Measurements from ENCODE around the gene VKORC1.

Gene VKORC1

DNA sequence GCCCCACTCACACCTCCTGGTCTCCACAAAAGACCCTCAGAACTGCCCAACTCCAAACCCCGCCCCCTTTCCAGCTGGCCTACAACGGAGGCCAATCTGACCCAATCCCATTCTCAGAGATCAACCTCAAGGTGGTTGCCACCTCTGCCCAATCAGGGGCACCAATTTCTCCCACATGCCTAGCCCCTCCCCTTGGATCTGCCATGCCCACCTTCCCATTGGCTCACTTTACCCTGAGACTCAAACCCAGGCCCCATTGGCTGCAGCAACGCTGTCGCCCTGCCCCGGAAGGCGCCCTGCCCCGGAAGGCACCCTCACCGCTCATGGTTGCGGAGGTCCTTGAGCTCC, 31.1 kb downstream of the VKORC1 start:
- DNase-seq (ENCODE audit: low read depth) = no peak

DNA sequence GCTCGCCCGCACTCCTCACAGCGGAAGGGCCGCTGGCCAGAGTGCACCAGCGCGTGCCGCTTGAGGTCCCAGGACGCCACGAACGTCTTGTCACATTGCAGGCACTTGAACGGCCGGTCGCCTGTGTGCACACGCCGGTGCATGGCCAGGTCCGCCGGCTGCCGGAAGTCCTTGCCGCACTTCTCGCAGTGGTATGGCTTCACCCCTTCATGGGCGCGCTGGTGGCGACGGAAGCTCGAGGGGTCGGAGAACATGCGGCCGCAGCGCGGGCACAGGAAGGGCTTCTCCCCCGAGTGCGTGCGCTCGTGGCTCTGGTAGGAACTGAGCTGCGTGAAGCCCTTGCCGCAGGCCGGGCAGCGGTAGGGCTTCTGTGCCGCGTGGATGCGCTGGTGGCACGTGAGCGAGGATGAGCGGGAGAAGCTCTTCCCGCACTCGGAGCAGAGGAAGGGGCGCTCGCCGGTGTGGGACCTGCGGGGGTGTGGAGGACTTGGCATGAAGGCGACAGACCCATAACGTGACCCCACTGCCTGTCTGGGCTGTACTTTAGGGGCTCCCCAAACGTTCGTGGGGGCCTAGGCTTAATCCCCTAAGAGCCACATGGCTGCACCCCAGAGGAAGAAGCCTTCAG, 32.7 kb downstream of the VKORC1 start:
- DNase-seq (ENCODE audit: low read depth) = no peak

DNA sequence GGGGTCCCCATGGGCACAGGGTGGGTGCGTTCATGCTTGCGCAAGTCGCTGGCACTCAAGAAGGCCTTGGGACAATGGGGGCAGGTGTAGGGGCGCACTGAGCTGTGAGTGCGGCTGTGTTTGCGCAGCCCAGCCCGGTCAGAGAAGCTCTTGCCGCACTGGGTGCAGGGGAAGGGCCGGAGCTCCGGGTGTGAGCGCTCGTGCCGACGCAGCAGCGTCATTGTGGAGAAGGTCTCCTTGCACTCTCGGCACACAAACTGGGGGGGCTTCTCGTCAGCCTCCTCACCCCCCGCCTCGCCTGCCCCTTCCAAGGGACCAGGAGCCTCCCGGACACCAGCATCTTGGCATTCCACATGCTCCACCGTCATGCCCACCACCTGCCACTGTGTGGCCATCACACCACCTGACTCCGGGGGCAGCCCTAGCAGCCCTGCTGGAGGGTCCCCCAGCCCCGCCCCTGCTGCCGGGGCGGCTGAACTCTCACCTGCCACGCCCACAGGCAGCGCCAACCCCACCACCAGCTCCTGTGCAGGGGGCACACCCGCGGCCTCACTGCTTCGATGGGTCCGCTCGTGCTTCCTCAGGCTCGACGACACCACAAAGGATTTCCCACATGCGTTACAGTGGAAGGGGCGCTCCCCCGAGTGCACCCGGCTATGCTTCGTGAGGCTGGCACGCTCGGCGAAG, 33.3 kb downstream of the VKORC1 start:
- DNase-seq (ENCODE audit: low read depth) = no peak

DNA sequence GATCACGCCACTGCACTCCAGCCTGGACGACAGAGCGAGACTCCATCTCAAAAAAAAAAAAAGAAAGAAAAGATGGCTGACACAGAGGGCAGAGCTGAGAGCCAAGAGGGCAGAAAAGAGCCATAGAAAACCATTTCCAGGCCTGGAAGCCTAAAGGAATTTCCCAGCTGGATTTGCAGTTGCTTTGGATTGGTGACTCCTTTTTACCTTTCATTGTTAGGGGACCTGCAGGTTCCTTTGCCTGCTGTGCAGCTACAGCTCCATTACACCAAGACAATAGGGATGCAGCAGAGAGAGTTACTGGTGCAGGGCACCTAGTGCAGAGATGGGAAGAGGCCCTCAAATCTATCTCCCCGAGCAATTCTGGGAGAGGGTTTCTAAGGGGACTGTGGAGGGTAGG, 39.0 kb downstream of the VKORC1 start:
- DNase-seq (ENCODE audit: low read depth) = no peak

DNA sequence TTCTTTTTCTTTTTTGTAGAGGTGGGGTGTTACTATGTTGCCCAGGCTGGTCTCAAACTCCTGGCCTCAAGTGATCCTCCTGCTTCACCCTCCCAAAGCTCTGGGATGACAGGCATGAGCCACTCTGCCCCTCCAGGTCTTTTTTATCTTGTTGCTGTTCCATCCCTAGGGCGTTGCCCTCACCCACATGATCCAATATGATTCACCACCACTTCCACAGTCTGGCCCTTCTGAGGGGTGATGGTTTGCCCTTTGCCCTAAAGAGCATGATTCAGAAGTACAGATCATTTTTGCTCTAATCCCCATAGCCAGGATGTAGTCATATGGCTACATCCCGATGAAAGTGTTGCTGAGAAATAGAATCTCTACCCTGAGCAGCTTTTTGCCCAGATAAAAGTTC, 42.5 kb downstream of the VKORC1 start:
- DNase-seq (ENCODE audit: low read depth) = no peak

DNA sequence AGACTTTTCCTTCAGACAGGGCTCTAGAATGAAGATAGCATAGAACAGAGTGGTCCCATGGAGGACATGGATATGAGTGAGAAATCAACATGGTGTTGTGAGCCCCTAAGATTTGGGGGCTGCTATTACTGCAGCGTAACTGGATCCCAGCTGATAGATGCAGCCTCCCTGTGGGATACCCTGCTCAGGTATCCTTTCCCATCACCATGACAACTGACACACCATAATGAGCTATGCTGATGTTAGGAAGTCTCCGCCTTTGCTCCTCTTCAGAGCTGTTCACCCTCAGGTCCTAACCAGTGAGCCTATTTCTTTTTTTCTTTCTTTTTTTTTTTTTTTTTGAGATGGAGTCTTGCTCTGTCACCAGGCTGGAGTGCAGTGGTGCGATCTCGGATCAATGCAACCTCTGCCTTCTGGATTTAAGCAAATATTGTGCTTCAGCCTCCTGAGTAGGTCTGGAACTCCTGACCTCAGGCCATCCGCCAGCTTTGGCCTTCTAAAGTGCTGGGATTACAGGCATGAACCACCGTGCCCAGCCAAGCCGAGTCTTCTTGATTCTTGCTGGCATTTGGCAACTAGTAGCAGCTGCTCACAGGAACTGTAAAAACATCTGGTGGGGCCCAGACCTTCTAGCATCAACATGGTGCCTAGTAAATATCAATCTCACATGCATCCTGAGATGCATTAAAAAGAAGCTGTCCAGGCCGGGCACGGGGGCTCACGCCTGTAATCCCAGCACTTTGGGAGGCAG, 44.1 kb downstream of the VKORC1 start:
- no peak for DNase-seq (ENCODE audit: low read depth)

DNA sequence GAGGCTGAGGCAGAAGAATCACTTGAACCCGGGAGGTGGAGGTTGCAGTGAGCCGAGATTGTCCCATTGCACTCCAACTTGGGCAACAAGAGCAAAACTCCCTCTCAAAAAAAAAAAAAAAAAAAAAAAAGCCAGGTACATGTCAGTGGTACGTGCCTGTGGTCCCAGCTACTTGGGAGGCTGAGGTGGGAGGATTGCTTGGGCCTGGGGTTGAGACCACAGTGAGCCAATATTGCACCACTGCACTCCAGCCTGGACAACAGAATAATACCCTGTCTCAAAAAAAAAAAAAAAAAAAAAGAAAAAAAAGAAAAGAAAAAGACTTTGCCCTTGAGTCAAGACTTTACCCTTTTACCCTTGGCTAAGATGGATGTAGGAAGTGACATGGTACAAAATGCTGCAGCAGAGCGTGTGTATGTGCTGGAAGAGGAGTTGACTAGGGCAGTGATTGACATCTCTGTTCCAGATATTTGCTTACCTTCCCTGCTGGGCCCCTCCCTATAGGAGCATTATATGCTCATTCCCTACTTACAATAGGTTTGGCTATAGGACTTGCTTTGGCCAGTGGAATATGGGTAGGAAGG, 50.6 kb downstream of the VKORC1 start:
- no peak for DNase-seq (ENCODE audit: low read depth)

DNA sequence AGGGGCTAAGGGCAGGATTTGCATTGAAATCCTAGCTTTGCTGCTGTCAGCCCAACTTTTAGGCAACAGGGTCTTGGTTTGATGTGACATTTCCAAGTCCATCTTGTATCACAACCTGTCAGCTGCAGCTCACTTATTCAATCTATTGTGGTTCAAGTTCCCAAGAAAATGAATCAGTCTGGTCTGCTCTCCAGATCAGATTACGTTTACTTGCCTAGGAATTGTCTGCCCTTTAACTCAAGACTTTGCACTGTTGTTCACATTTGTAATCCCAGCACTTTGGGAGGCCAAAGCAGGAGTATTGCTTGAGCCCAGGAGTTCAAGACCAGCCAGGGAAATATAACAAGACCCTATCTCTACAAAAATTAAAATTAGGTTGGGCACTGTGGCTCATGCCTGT, 51.2 kb downstream of the VKORC1 start:
- no peak for DNase-seq (ENCODE audit: low read depth)

DNA sequence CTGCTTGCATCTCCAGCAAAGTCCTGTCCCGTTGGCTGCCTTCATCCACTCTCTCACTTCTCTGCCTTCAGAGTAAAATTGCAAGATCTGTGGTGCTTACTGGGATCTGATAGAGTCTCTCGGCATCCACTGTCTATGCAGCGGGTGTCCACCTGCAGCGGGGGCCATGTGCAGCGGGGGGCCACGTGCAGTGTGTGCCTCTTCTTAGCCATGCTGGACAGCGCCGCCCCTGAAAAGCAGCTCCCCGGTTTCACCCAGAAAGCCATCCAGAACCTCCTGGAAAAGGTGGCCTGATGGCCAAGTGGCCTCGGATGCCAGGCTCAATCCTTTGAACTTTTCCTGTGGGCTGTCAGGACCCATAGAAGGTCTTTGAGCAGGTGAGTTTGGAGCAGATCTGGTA, 51.7 kb downstream of the VKORC1 start:
- DNase-seq (ENCODE audit: low read depth) = no peak

Data from stimulated activated CD8-positive, alpha-beta memory T cell treated with anti-CD3 and anti-CD28 coated beads, Interleukin-15, amount 100 ng/mL, for 1 hour (primary cell).